HG02973 (cell line): ENCODE data around the gene NEB.
"Not testable (repeated sequence)": the region's sequence is repeated elsewhere in the genome, so short reads cannot be mapped to it uniquely, and the experiment has no call there.

Experiments
- ATAC-seq: cut with Tn5 transposase; IDR thresholded peaks from one replicate; pipeline ENCODE4 v1.9.1; 2021; ENCODE audit warnings: moderate library complexity; ENCODE audit not compliant: unreplicated experiment

NEB gene

GRCh38 chr2:151707857-151708256 is 26.4 kb downstream of the NEB start:
- ATAC-seq, result no peak

GRCh38 chr2:151704480-151704961 is 29.8 kb downstream of the NEB start:
- not testable (repeated sequence) for ATAC-seq

GRCh38 chr2:151698134-151698533 is 36.1 kb downstream of the NEB start:
- not testable (repeated sequence) for ATAC-seq

- ATAC-seq, result no peak
Measured at GRCh38 chr2:151695778-151696177, 38.5 kb downstream of the NEB start.

GRCh38 chr2:151691631-151692030 is 42.6 kb downstream of the NEB start:
- no peak for ATAC-seq

GRCh38 chr2:151688719-151689118 is 45.6 kb downstream of the NEB start:
- no peak for ATAC-seq

- ATAC-seq, result no peak
Measured at GRCh38 chr2:151682459-151683003, 51.7 kb downstream of the NEB start.

GRCh38 chr2:151681051-151681450 is 53.2 kb downstream of the NEB start:
- no peak for ATAC-seq

- no peak for ATAC-seq
Measured at GRCh38 chr2:151679994-151680393, 54.3 kb downstream of the NEB start.

- no peak for ATAC-seq
Measured at GRCh38 chr2:151678849-151679248, 55.4 kb downstream of the NEB start.

- no peak for ATAC-seq
Measured at GRCh38 chr2:151673016-151673415, 61.3 kb downstream of the NEB start.

GRCh38 chr2:151672277-151672676 is 62.0 kb downstream of the NEB start:
- no peak for ATAC-seq

GRCh38 chr2:151670846-151671597 is 63.3 kb downstream of the NEB start:
- ATAC-seq, result no peak

GRCh38 chr2:151670346-151670745 is 63.9 kb downstream of the NEB start:
- no peak for ATAC-seq

- ATAC-seq, result no peak
Measured at GRCh38 chr2:151669585-151670081, 64.6 kb downstream of the NEB start.

- ATAC-seq, result no peak
Measured at GRCh38 chr2:151668737-151669136, 65.5 kb downstream of the NEB start.

GRCh38 chr2:151665959-151666358 is 68.3 kb downstream of the NEB start:
- no peak for ATAC-seq

GRCh38 chr2:151664520-151664919 is 69.8 kb downstream of the NEB start:
- no peak for ATAC-seq

GRCh38 chr2:151661625-151662024 is 72.7 kb downstream of the NEB start:
- no peak for ATAC-seq

GRCh38 chr2:151658081-151658480 is 76.2 kb downstream of the NEB start:
- no peak for ATAC-seq

GRCh38 chr2:151657667-151658076 is 76.6 kb downstream of the NEB start:
- ATAC-seq, result no peak

GRCh38 chr2:151655663-151656398 is 78.4 kb downstream of the NEB start:
- ATAC-seq, result no peak
